K562 (cell line): ENCODE results near the gene API5. TPM values are rescaled to one million over a fixed set of nuclear protein-coding genes. Genes with fewer than 3 reads are reported as not detected.

Source experiments
- ARID1B ChIP-seq: fragments of 450-650 bp; IDR thresholded peaks from 2 replicates; pipeline ENCODE4 v1.6.1; 2016; ENCODE audit warnings: antibody characterized with exemption, mild to moderate bottlenecking, inconsistent platforms
- ATF3 ChIP-seq, 2 experiments: fragments of 450-650 bp in 1 of 2; sonication (generic) in 1 of 2; formaldehyde crosslinking in 1 of 2; IDR thresholded peaks in 1 of 2; conservative IDR thresholded peaks in 1 of 2; 2 replicates each; pipeline versions ENCODE4 v1.6.1 to v1.8.1; 2016 to 2023; ENCODE audit warnings: mild to moderate bottlenecking in 2 of 2, moderate library complexity in 2 of 2, inconsistent platforms in 1 of 2, missing genetic modification reagents in 1 of 2
- CBFA2T2 ChIP-seq: fragments of 450-650 bp; conservative IDR thresholded peaks from 2 replicates; pipeline ENCODE4 v1.6.1; 2017; ENCODE audit warnings: mild to moderate bottlenecking
- CBFA2T3 ChIP-seq: fragments of 450-650 bp; IDR thresholded peaks from 2 replicates; pipeline ENCODE4 v1.6.1; 2017
- FOSL1 ChIP-seq: fragments of 200-800 bp; sonication (Bioruptor generic); conservative IDR thresholded peaks from 2 replicates; pipeline ENCODE4 v1.6.1; 2016; ENCODE audit warnings: missing genetic modification characterization, missing compliant biosample characterization
- FOXA3 ChIP-seq, 2 experiments: fragments of 450-650 bp in 1 of 2; sonication (generic) in 1 of 2; formaldehyde crosslinking; IDR thresholded peaks in 1 of 2; conservative IDR thresholded peaks in 1 of 2; 2 replicates each; pipeline versions ENCODE4 v1.4.0 to v1.8.0; 2020 to 2022; ENCODE audit warnings: mild to moderate bottlenecking in 2 of 2, missing genetic modification reagents in 1 of 2
- KLF6 ChIP-seq: fragments of 250-450 bp; sonication (Bioruptor Pico); IDR thresholded peaks from 2 replicates; pipeline ENCODE4 v1.4.0; 2020; ENCODE audit warnings: mild to moderate bottlenecking, moderate library complexity, borderline replicate concordance
- MAFF ChIP-seq: IDR thresholded peaks from 2 replicates; pipeline ENCODE4 v1.6.1; 2012; ENCODE audit warnings: low read length, improper control_type of control experiment
- MAFG ChIP-seq: fragments of 450-650 bp; conservative IDR thresholded peaks from 2 replicates; pipeline ENCODE4 v1.6.1; 2016; ENCODE audit warnings: missing genetic modification characterization, missing compliant biosample characterization
- MAFK ChIP-seq: IDR thresholded peaks from 2 replicates; pipeline ENCODE4 v1.6.1; 2011; ENCODE audit warnings: low read length, improper control_type of control experiment
- NFE2 ChIP-seq: IDR thresholded peaks from 2 replicates; pipeline ENCODE4 v1.6.1; 2014; ENCODE audit warnings: antibody characterized with exemption, low read depth
- NFE2L1 ChIP-seq: fragments of 450-650 bp; IDR thresholded peaks from 2 replicates; pipeline ENCODE4 v1.6.1; 2016; ENCODE audit warnings: missing genetic modification characterization, low read depth, mild to moderate bottlenecking, missing compliant biosample characterization, moderate library complexity, borderline replicate concordance
- PHB2 ChIP-seq: fragments of 450-650 bp; IDR thresholded peaks from 2 replicates; pipeline ENCODE4 v1.6.1; 2017; ENCODE audit warnings: low read depth
- RERE ChIP-seq: sonication (generic); formaldehyde crosslinking; IDR thresholded peaks from 2 replicates; pipeline ENCODE4 v1.8.0; 2023; ENCODE audit warnings: missing genetic modification reagents, mild to moderate bottlenecking, borderline replicate concordance
- STAT5A ChIP-seq: IDR thresholded peaks from 2 replicates; pipeline ENCODE4 v1.6.1; 2012; ENCODE audit warnings: low read length, inconsistent platforms, borderline replicate concordance
- TAL1 ChIP-seq: fragments of 450-650 bp; IDR thresholded peaks from 2 replicates; pipeline ENCODE4 v1.6.1; 2016; ENCODE audit warnings: mild to moderate bottlenecking
- ZNF316 ChIP-seq: fragments of 450-650 bp; IDR thresholded peaks from 2 replicates; pipeline ENCODE4 v1.6.1; 2016
- polyA plus RNA-seq, 8 experiments: library from polyadenylated mRNA; depleted of rRNA in 4 of 8; stranded (reverse) in 5 of 8; unstranded in 3 of 8; fragments of >200 nt; fragmentation: Nextera tagmentation in 2 of 8; fragmentation: Illumina TruSeq in 1 of 8; extraction: Ambion mirVana in 2 of 8; extraction: Trizol in 1 of 8; gene quantifications; 2 replicates each; pipeline versions ENCODE4 v1.2.1 to v1.2.3, GENCODE V29; 2011 to 2014; ENCODE audit warnings: inconsistent platforms in 1 of 8, missing spikeins in 1 of 8
- total RNA-seq, 7 experiments: library from RNA; depleted of rRNA in 6 of 7; stranded (reverse); fragments of >200 nt in 6 of 7; fragmentation: Illumina TruSeq in 2 of 7; extraction: Trizol in 2 of 7; gene quantifications; 2 replicates each; pipeline versions ENCODE4 v1.2.1 to v1.2.3, GENCODE V29; 2011 to 2021; ENCODE audit warnings: low replicate concordance in 1 of 7

API5 gene
- total and polyA plus RNA-seq, 9 of the 15 experiments (the other 6 are each of a cell fraction or from before 2014, with no cell fraction given), result 59.8 to 146 (median 123) TPM

DNA sequence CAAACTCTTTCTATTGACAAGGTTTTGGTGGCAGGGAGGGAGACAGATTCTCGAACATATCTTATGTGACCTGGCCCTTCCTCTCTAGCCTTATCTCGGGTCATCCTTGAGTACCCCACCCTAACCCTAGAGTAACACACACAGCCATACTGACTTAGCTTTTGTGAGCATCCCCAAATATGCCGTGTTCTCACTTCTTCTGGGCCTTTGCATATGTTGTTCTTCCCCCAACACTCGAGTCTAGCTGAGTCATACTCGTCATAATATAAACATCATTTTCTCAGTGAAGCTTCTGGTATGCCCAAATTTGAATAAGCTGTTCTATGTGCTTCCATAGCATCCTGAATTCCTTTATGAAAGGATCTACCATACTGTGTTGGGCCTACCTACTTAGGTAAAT lies 54.9 kb downstream of the API5 start (continued):
- peak; percentile 53 for TF ChIP-seq ATF3 (IDR thresholded peaks at IDR 0.05)
- TF ChIP-seq ATF3 (CRISPR knock-in tag; conservative IDR thresholded peaks at IDR 0.05), result no peak
- TF ChIP-seq FOSL1, result peak; percentile 76
- TF ChIP-seq NFE2L1 (tag), result peak; percentile 28; the same call in 1 of the 2 replicates
- peak; percentile 53 for TF ChIP-seq CBFA2T3
- peak; percentile 88 for TF ChIP-seq ZNF316
- TF ChIP-seq FOXA3 (CRISPR knock-in tag; conservative IDR thresholded peaks at IDR 0.05 in 1 of 2, IDR thresholded peaks at IDR 0.05 in 1 of 2), result 0 out of 4 replicates have a peak, but pooled peaks of 1 of the 2 experiments have one; percentile 35
- TF ChIP-seq MAFG (tag), result peak; percentile 93
- peak; percentile 27; the same call in 1 of the 2 replicates for TF ChIP-seq TAL1
- TF ChIP-seq MAFK, result peak; percentile 65
- TF ChIP-seq NFE2, result peak; percentile 89
- TF ChIP-seq MAFF, result peak; percentile 64; the same call in 1 of the 2 replicates
- no peak for TF ChIP-seq KLF6 (CRISPR knock-in tag)
- TF ChIP-seq CBFA2T2, result 0 out of 2 replicates have a peak, but pooled peaks have one; percentile 25
- no peak for TF ChIP-seq STAT5A
- TF ChIP-seq PHB2, result no peak
- TF ChIP-seq ARID1B, result peak; percentile 22; the same call in 1 of the 2 replicates
- TF ChIP-seq RERE (CRISPR knock-in tag), result no peak
